ENCODE results near the gene USP6NL.

DNA sequence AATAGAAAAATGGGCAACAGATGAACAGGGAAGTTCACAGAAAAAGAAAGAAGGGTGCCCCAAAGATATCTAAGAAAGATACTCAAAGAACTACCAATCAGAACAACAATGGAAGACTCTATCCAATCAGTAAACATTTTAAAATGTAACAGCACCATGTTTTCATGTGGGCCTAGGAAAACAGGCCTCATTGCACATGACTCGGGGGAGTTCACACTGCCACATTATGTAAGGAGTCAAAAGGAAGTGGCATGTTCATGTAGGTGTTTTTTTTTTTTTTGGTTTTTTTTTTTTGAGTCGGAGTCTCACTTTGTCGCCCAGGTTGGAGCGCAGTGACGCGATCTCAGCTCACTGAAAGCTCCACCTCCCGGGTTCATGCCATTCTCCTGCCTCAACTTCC lies 132.2 kb downstream of the USP6NL start:
- TF ChIP-seq, protein P1, sequence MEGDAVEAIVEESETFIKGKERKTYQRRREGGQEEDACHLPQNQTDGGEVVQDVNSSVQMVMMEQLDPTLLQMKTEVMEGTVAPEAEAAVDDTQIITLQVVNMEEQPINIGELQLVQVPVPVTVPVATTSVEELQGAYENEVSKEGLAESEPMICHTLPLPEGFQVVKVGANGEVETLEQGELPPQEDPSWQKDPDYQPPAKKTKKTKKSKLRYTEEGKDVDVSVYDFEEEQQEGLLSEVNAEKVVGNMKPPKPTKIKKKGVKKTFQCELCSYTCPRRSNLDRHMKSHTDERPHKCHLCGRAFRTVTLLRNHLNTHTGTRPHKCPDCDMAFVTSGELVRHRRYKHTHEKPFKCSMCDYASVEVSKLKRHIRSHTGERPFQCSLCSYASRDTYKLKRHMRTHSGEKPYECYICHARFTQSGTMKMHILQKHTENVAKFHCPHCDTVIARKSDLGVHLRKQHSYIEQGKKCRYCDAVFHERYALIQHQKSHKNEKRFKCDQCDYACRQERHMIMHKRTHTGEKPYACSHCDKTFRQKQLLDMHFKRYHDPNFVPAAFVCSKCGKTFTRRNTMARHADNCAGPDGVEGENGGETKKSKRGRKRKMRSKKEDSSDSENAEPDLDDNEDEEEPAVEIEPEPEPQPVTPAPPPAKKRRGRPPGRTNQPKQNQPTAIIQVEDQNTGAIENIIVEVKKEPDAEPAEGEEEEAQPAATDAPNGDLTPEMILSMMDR (IDR thresholded peaks at IDR 0.05) = no peak
- TF ChIP-seq POLR2A (IDR thresholded peaks at IDR 0.05) = no peak

All from uterus (tissue), 2 donors.